ENCODE data around the gene FLYWCH2. TPM values are rescaled to one million over a fixed set of nuclear protein-coding genes. Genes with fewer than 3 reads are reported as not detected.

The FLYWCH2 gene
- polyA plus RNA-seq, 1 donor from 2014 or later: 20.8 TPM

Other genes starting within 250 kb of the FLYWCH2 start
- gene KCTD5, start 200.7 kb upstream of the FLYWCH2 start, polyA plus RNA-seq: 24.9 TPM
- not detected for gene PRSS27, start 163.0 kb upstream of the FLYWCH2 start, polyA plus RNA-seq
- gene SRRM2, start 130.6 kb upstream of the FLYWCH2 start, polyA plus RNA-seq: 159 TPM
- 262 TPM for gene ELOB, start 105.9 kb upstream of the FLYWCH2 start, polyA plus RNA-seq
- gene PRSS33, start 95.7 kb upstream of the FLYWCH2 start, polyA plus RNA-seq: not detected
- gene PRSS41, start 84.7 kb upstream of the FLYWCH2 start, polyA plus RNA-seq: not detected
- gene PRSS21, start 66.0 kb upstream of the FLYWCH2 start, polyA plus RNA-seq: 10.4 TPM
- not detected for gene ZG16B, start 52.9 kb upstream of the FLYWCH2 start, polyA plus RNA-seq
- not detected for gene PRSS22, start 25.0 kb upstream of the FLYWCH2 start, polyA plus RNA-seq
- 14.8 TPM for gene FLYWCH1, start 28.7 kb downstream of the FLYWCH2 start, polyA plus RNA-seq
- gene KREMEN2, start 81.1 kb downstream of the FLYWCH2 start, polyA plus RNA-seq: 1.5 TPM
- gene PAQR4, start 86.1 kb downstream of the FLYWCH2 start, polyA plus RNA-seq: 1.9 TPM
- 1.4 TPM for gene PKMYT1, start 97.2 kb downstream of the FLYWCH2 start, polyA plus RNA-seq
- gene CLDN9, start 129.7 kb downstream of the FLYWCH2 start, polyA plus RNA-seq: not detected
- not detected for gene CLDN6, start 135.0 kb downstream of the FLYWCH2 start, polyA plus RNA-seq
- 0.31 TPM for gene TNFRSF12A, start 137.2 kb downstream of the FLYWCH2 start, polyA plus RNA-seq
- 26.2 TPM for gene HCFC1R1, start 140.7 kb downstream of the FLYWCH2 start, polyA plus RNA-seq
- gene THOC6, start 140.8 kb downstream of the FLYWCH2 start, polyA plus RNA-seq: 48.2 TPM
- not detected for gene BICDL2, start 153.7 kb downstream of the FLYWCH2 start, polyA plus RNA-seq
- gene MMP25, start 163.3 kb downstream of the FLYWCH2 start, polyA plus RNA-seq: 0.40 TPM
- gene IL32, start 182.4 kb downstream of the FLYWCH2 start, polyA plus RNA-seq: 59.8 TPM
- not detected for gene ZSCAN10, start 216.1 kb downstream of the FLYWCH2 start, polyA plus RNA-seq
- not detected for gene ZNF205, start 229.4 kb downstream of the FLYWCH2 start, polyA plus RNA-seq

Data from IgD-negative memory B cell (primary cell).